ENCODE measurements around the gene EYA2. TPM values are rescaled to one million over a fixed set of nuclear protein-coding genes. Genes with fewer than 3 reads are reported as not detected.

The EYA2 gene
- total and polyA plus RNA-seq, 11 donors, result 0.30 to 4.2 (median 0.70) TPM

- peaks cover 0 to 31% (median 10%) of the 10 kb centered on the region in 12 donors for H3K4me1 ChIP-seq
- no peak overlapping the region for H3K4me3 ChIP-seq
- DNase-seq (no peak), ATAC-seq (no peak)
- no peaks in the 10 kb centered on the region for H3K27me3 ChIP-seq
- no peak for TF ChIP-seq CTCF (IDR thresholded peaks at IDR 0.05)
- no peak for TF ChIP-seq POLR2A (IDR thresholded peaks at IDR 0.05)
- intact Hi-C loops (cut with DNase I), result loop anchor here in 2 of 10 donors (5.0 kb wide), 2 partner anchors 46 to 51 kb away; no protein-coding TSS in a partner anchor
- no peak overlapping the region for H3K27ac ChIP-seq
- H3K36me3 ChIP-seq, result peaks cover 0 to 74% (median 62%) of the 10 kb centered on the region in 9 donors
- no peaks in the 10 kb centered on the region for H3K9me3 ChIP-seq
- 94 to 97% (median 96%) methylated on average over 7 of the region's 7 CpGs for WGBS, 4 donors
Observed at GRCh38 chr20:47211036-47211435, 316.4 kb downstream of the EYA2 start.

- DNase-seq (no peak), ATAC-seq (peak in 3 of 4 donors; percentile 25 to 44 (median 42))
- H3K36me3 ChIP-seq, result peaks cover 0 to 88% (median 70%) of the 10 kb centered on the region in 9 donors
- H3K4me3 ChIP-seq, result no peak overlapping the region
- no peaks in the 10 kb centered on the region for H3K9me3 ChIP-seq
- intact Hi-C loops (cut with DNase I), result loop anchor here in 2 of 10 donors (5.0 kb wide), 2 partner anchors 45 to 50 kb away; no protein-coding TSS in a partner anchor
- no peaks in the 10 kb centered on the region for H3K27me3 ChIP-seq
- no peak for TF ChIP-seq CTCF (IDR thresholded peaks at IDR 0.05)
- peak overlapping the region in 9 of 12 donors; percentile 2 to 83 (median 72) for H3K27ac ChIP-seq
- H3K4me1 ChIP-seq, result peaks cover 0 to 32% (median 9%) of the 10 kb centered on the region in 12 donors
- WGBS, 4 donors, result 66 to 75% (median 67%) methylated on average over 9 of the region's 9 CpGs
Observed at GRCh38 chr20:47212606-47213207, 318.1 kb downstream of the EYA2 start.

- TF ChIP-seq CTCF (IDR thresholded peaks at IDR 0.05) (no peak), POLR2A (IDR thresholded peaks at IDR 0.05) (peak in 1 of 2 donors; percentile 30)
- peaks cover 0 to 41% (median 9%) of the 10 kb centered on the region in 12 donors for H3K4me1 ChIP-seq
- H3K4me3 ChIP-seq, result no peak overlapping the region
- intact Hi-C loops (cut with DNase I), result loop anchor here in 2 of 10 donors (5.0 kb wide), 2 partner anchors 43 to 48 kb away; no protein-coding TSS in a partner anchor
- ATAC-seq, result peak; percentile 71 to 82 (median 75)
- H3K27ac ChIP-seq, result peak overlapping the region; percentile 29 to 83 (median 62)
- H3K27me3 ChIP-seq, result no peaks in the 10 kb centered on the region
- no peaks in the 10 kb centered on the region for H3K9me3 ChIP-seq
- DNase-seq, result peak in 1 of 5 donors; percentile 48
- H3K36me3 ChIP-seq, result peaks cover 0 to 87% (median 62%) of the 10 kb centered on the region in 9 donors
- WGBS, 4 donors, result 50 to 63% (median 60%) methylated on average over 9 of the region's 9 CpGs
Observed at GRCh38 chr20:47213966-47214365, 319.3 kb downstream of the EYA2 start.

- H3K36me3 ChIP-seq, result peaks cover 0 to 86% (median 61%) of the 10 kb centered on the region in 9 donors
- peaks cover 0 to 41% (median 9%) of the 10 kb centered on the region in 12 donors for H3K4me1 ChIP-seq
- no peak overlapping the region for H3K4me3 ChIP-seq
- WGBS, 4 donors, result 77 to 85% (median 79%) methylated on average over 10 of the region's 10 CpGs
- no peaks in the 10 kb centered on the region for H3K27me3 ChIP-seq
- H3K27ac ChIP-seq, result no peak overlapping the region
- DNase-seq, result no peak
- intact Hi-C loops (cut with DNase I), result no loop called here
- TF ChIP-seq CTCF (IDR thresholded peaks at IDR 0.05) (no peak), POLR2A (IDR thresholded peaks at IDR 0.05) (no peak)
- ATAC-seq, result no peak
- H3K9me3 ChIP-seq, result no peaks in the 10 kb centered on the region
Observed at GRCh38 chr20:47215653-47216397, 321.2 kb downstream of the EYA2 start.

All from heart left ventricle (tissue), 16 donors.